ENCODE results near the gene ARHGAP10.
"Not testable (repeated sequence)": the region's sequence is repeated elsewhere in the genome, so short reads cannot be mapped to it uniquely, and the experiment has no call there.

The ARHGAP10 gene

DNA sequence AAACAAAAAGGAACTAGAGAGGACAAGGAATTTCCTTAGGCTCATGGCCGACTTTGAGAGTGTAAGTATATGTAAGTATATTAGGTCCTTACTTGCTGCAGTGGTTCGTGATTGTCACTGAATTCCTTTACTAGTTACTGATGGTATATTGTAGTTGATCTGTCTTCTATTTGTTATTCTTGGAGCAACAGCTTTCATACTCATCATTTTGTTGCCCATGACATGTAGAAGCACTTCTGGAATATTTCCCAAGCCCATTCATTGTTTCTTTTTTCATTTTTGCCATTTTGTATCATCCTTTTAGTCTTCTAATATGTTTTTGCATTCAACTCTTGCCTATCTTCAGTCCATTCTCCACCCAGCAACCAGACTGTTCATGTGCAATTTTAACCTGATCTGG, 170.0 kb downstream of the ARHGAP10 start:
- no peaks in the 10 kb centered on the region for H3K9me3 ChIP-seq (ENCODE audit: control insufficient read depth, insufficient read depth, low read length)
- TF ChIP-seq EZH2phosphoT487 (IDR thresholded peaks at IDR 0.05; ENCODE audit: borderline replicate concordance, low read length) = no peak
- TF ChIP-seq, protein P1, sequence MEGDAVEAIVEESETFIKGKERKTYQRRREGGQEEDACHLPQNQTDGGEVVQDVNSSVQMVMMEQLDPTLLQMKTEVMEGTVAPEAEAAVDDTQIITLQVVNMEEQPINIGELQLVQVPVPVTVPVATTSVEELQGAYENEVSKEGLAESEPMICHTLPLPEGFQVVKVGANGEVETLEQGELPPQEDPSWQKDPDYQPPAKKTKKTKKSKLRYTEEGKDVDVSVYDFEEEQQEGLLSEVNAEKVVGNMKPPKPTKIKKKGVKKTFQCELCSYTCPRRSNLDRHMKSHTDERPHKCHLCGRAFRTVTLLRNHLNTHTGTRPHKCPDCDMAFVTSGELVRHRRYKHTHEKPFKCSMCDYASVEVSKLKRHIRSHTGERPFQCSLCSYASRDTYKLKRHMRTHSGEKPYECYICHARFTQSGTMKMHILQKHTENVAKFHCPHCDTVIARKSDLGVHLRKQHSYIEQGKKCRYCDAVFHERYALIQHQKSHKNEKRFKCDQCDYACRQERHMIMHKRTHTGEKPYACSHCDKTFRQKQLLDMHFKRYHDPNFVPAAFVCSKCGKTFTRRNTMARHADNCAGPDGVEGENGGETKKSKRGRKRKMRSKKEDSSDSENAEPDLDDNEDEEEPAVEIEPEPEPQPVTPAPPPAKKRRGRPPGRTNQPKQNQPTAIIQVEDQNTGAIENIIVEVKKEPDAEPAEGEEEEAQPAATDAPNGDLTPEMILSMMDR (IDR thresholded peaks at IDR 0.05; ENCODE audit: low read depth, low read length, poor library complexity, severe bottlenecking) = no peak
- no peaks in the 10 kb centered on the region for H3F3A ChIP-seq (ENCODE audit: control insufficient read depth, insufficient read depth)
- no peaks in the 10 kb centered on the region for H3K27me3 ChIP-seq (ENCODE audit: control insufficient read depth, low read length)
- no peaks in the 10 kb centered on the region for H3K79me2 ChIP-seq (ENCODE audit: control insufficient read depth, low read length)
- H3K36me3 ChIP-seq (ENCODE audit: control insufficient read depth, low read length) = no peaks in the 10 kb centered on the region
- H3K9me2 ChIP-seq (replicated peaks; ENCODE audit: control insufficient read depth, low read length) = no peaks in the 10 kb centered on the region
- no peak overlapping the region for H3K4me2 ChIP-seq (ENCODE audit: low read length)
- no peak overlapping the region for H3K4me3 ChIP-seq (ENCODE audit: low read length)
- H3K4me1 ChIP-seq (ENCODE audit: control insufficient read depth, low read length) = no peaks in the 10 kb centered on the region
- H4K20me1 ChIP-seq (ENCODE audit: control insufficient read depth, insufficient read depth, low read depth, low read length) = no peaks in the 10 kb centered on the region
- H3K27ac ChIP-seq (ENCODE audit: low read depth, low read length) = no peak overlapping the region

DNA sequence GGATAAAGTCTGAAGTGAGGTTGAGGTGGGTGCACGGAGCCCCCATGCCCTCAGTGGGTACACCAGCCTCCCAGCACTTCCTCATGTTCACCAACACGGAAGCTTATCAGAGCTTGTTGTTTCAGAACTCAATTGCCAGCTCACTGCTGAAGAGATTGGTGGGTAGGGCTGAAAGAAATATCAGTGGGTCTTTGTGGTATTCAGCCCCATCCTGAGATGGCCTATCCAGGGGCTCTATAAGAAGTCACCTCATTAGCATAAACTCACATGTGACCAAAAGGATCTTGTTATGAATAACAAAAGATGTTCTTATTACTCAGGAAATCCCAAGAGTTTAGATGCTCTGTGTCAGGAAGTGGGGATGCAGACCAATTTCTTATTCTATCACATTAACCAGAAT, 177.3 kb downstream of the ARHGAP10 start:
- Histone ChIP-seq H4K20me1 (ENCODE audit: control insufficient read depth, insufficient read depth, low read depth, low read length) (no peaks in the 10 kb centered on the region), H3K36me3 (ENCODE audit: control insufficient read depth, low read length) (no peaks in the 10 kb centered on the region), H3K79me2 (ENCODE audit: control insufficient read depth, low read length) (no peaks in the 10 kb centered on the region), H3K9me3 (ENCODE audit: control insufficient read depth, insufficient read depth, low read length) (no peaks in the 10 kb centered on the region), H3K27ac (ENCODE audit: low read depth, low read length) (no peak overlapping the region), H3F3A (ENCODE audit: control insufficient read depth, insufficient read depth) (no peaks in the 10 kb centered on the region), H3K4me2 (ENCODE audit: low read length) (no peak overlapping the region), H3K27me3 (ENCODE audit: control insufficient read depth, low read length) (no peaks in the 10 kb centered on the region), H3K4me3 (ENCODE audit: low read length) (no peak overlapping the region), H3K4me1 (ENCODE audit: control insufficient read depth, low read length) (no peaks in the 10 kb centered on the region), H3K9me2 (replicated peaks; ENCODE audit: control insufficient read depth, low read length) (no peaks in the 10 kb centered on the region)
- TF ChIP-seq, protein P1 (IDR thresholded peaks at IDR 0.05; ENCODE audit: low read depth, low read length, poor library complexity, severe bottlenecking) = no peak
- TF ChIP-seq EZH2phosphoT487 (IDR thresholded peaks at IDR 0.05; ENCODE audit: borderline replicate concordance, low read length) = no peak

DNA sequence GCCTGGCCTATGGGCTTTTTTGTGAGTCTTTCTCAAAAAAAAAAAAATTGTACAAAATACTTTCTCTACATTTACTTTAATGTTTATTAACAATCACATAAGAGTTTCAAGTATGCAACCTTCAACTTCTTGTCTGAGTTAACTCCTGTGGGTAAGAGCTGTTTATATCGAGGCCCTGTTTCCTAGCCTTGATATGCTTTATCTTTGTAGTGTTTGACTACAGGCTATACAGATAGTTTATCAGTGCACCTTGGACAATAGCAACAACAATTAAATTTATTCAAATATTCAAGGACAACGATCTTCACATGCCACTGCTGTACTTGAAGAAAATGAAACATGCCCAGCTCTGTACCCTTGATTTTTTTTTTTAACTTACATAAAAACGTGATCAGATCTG, 178.4 kb downstream of the ARHGAP10 start:
- H3K4me1 ChIP-seq (ENCODE audit: control insufficient read depth, low read length) = no peaks in the 10 kb centered on the region
- H3K9me2 ChIP-seq (replicated peaks; ENCODE audit: control insufficient read depth, low read length) = no peaks in the 10 kb centered on the region
- H3K4me2 ChIP-seq (ENCODE audit: low read length) = no peak overlapping the region
- no peak overlapping the region for H3K4me3 ChIP-seq (ENCODE audit: low read length)
- no peaks in the 10 kb centered on the region for H4K20me1 ChIP-seq (ENCODE audit: control insufficient read depth, insufficient read depth, low read depth, low read length)
- H3F3A ChIP-seq (ENCODE audit: control insufficient read depth, insufficient read depth) = no peaks in the 10 kb centered on the region
- H3K9me3 ChIP-seq (ENCODE audit: control insufficient read depth, insufficient read depth, low read length) = no peaks in the 10 kb centered on the region
- no peaks in the 10 kb centered on the region for H3K27me3 ChIP-seq (ENCODE audit: control insufficient read depth, low read length)
- no peak overlapping the region for H3K27ac ChIP-seq (ENCODE audit: low read depth, low read length)
- TF ChIP-seq, protein P1 (IDR thresholded peaks at IDR 0.05; ENCODE audit: low read depth, low read length, poor library complexity, severe bottlenecking) = no peak
- TF ChIP-seq EZH2phosphoT487 (IDR thresholded peaks at IDR 0.05; ENCODE audit: borderline replicate concordance, low read length) = no peak
- no peaks in the 10 kb centered on the region for H3K79me2 ChIP-seq (ENCODE audit: control insufficient read depth, low read length)
- H3K36me3 ChIP-seq (ENCODE audit: control insufficient read depth, low read length) = no peaks in the 10 kb centered on the region

DNA sequence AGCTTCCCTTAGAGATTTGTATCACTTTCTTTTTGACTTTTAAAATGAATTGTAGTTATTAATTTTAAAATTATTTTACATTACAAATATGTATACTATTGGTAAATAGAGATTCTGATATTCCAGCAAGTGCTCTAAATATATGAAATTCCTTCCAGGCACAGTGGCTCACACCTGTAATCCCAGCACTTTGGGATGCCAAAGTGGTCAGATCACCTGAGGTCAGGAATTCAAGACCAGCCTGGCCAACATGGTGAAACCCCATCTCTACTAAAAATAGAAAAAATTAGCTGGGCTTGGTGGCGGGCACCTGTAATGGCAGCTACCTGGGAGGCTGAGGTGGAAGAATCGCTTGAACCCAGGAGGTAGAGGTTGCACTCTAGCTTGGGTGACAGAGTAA, 180.2 kb downstream of the ARHGAP10 start:
- not testable (repeated sequence) for H4K20me1 ChIP-seq (ENCODE audit: control insufficient read depth, insufficient read depth, low read depth, low read length); H3K9me2 ChIP-seq (replicated peaks; ENCODE audit: control insufficient read depth, low read length); H3K4me1 ChIP-seq (ENCODE audit: control insufficient read depth, low read length); H3K36me3 ChIP-seq (ENCODE audit: control insufficient read depth, low read length); H3F3A ChIP-seq (ENCODE audit: control insufficient read depth, insufficient read depth); H3K9me3 ChIP-seq (ENCODE audit: control insufficient read depth, insufficient read depth, low read length); H3K4me2 ChIP-seq (ENCODE audit: low read length); H3K79me2 ChIP-seq (ENCODE audit: control insufficient read depth, low read length); H3K4me3 ChIP-seq (ENCODE audit: low read length); H3K27ac ChIP-seq (ENCODE audit: low read depth, low read length); H3K27me3 ChIP-seq (ENCODE audit: control insufficient read depth, low read length)
